HepG2 (cell line): Measurements from ENCODE around the gene SAMD4A. TPM values are rescaled to one million over a fixed set of nuclear protein-coding genes. Genes with fewer than 3 reads are reported as not detected.

Experiments used
- FUBP1 ChIP-seq: sonication (generic); formaldehyde crosslinking; IDR thresholded peaks from 2 replicates; pipeline ENCODE4 v1.5.1; 2020; ENCODE audit warnings: missing genetic modification reagents, mild to moderate bottlenecking, borderline replicate concordance
- JDP2 ChIP-seq: sonication (generic); formaldehyde crosslinking; IDR thresholded peaks from 2 replicates; pipeline ENCODE4 v1.8.1; 2022; ENCODE audit warnings: missing genetic modification reagents, borderline replicate concordance
- KLF12 ChIP-seq: sonication (generic); formaldehyde crosslinking; IDR thresholded peaks from 2 replicates; pipeline ENCODE4 v1.4.0; 2020; ENCODE audit warnings: missing genetic modification reagents, borderline replicate concordance
- MTERF4 ChIP-seq: sonication (generic); formaldehyde crosslinking; IDR thresholded peaks from 2 replicates; pipeline ENCODE4 v1.8.0; 2023; ENCODE audit warnings: mild to moderate bottlenecking, missing genetic modification reagents
- NCOR1 ChIP-seq: fragments of 200-600 bp; sonication (generic); IDR thresholded peaks from 2 replicates; pipeline ENCODE4 v1.7.0; 2017; ENCODE audit warnings: antibody characterized with exemption, low read length, borderline replicate concordance
- PAXIP1 ChIP-seq: sonication (generic); formaldehyde crosslinking; conservative IDR thresholded peaks from 2 replicates; pipeline ENCODE4 v1.4.0; 2020; ENCODE audit warnings: mild to moderate bottlenecking, missing genetic modification reagents, moderate library complexity
- PCBP1 ChIP-seq: fragments of 200-400 bp; formaldehyde crosslinking; IDR thresholded peaks from 2 replicates; pipeline ENCODE4 v1.6.1; 2017; ENCODE audit warnings: mild to moderate bottlenecking, low read depth, low read length, borderline replicate concordance
- POGK ChIP-seq: sonication (generic); formaldehyde crosslinking; conservative IDR thresholded peaks from 2 replicates; pipeline ENCODE4 v1.8.0; 2022; ENCODE audit warnings: mild to moderate bottlenecking, moderate library complexity, missing genetic modification reagents
- SOX5 ChIP-seq: IDR thresholded peaks from 2 replicates; pipeline ENCODE4 v1.6.1; 2016; ENCODE audit warnings: borderline replicate concordance
- TFAP4 ChIP-seq: sonication (generic); IDR thresholded peaks from 2 replicates; pipeline ENCODE4 v1.6.1; 2016; ENCODE audit warnings: low read depth, borderline replicate concordance
- ZBTB49 ChIP-seq: sonication (generic); formaldehyde crosslinking; IDR thresholded peaks from 2 replicates; pipeline ENCODE4 v1.4.0; 2020; ENCODE audit warnings: missing genetic modification reagents, borderline replicate concordance
- ZC3H4 ChIP-seq: sonication (generic); formaldehyde crosslinking; IDR thresholded peaks from 2 replicates; pipeline ENCODE4 v1.4.0; 2020; ENCODE audit warnings: missing genetic modification reagents, borderline replicate concordance
- ZNF713 ChIP-seq: sonication (generic); formaldehyde crosslinking; IDR thresholded peaks from 2 replicates; pipeline ENCODE4 v1.4.0; 2020; ENCODE audit warnings: mild to moderate bottlenecking, missing genetic modification reagents
- ZNF790 ChIP-seq: sonication (generic); formaldehyde crosslinking; IDR thresholded peaks from 2 replicates; pipeline ENCODE4 v1.8.0; 2022; ENCODE audit warnings: missing genetic modification reagents, mild to moderate bottlenecking, borderline replicate concordance
- ZUFSP ChIP-seq: sonication (generic); formaldehyde crosslinking; IDR thresholded peaks from 2 replicates; pipeline ENCODE4 v1.9.0; 2021; ENCODE audit warnings: missing genetic modification reagents, mild to moderate bottlenecking, borderline replicate concordance
- polyA plus RNA-seq, 8 experiments: library from polyadenylated mRNA; depleted of rRNA in 3 of 8; stranded (reverse) in 7 of 8; unstranded in 1 of 8; fragments of >200 nt; fragmentation: Illumina TruSeq in 4 of 8; extraction: Trizol in 4 of 8; gene quantifications; 2 replicates each; pipeline versions ENCODE4 v1.2.1 to v1.2.3, GENCODE V29; 2011 to 2016; ENCODE audit warnings: low read depth in 4 of 8, missing spikeins in 1 of 8, mixed read lengths in 1 of 8; ENCODE audit not compliant: insufficient read depth in 1 of 8
- total RNA-seq, 5 experiments: library from RNA; depleted of rRNA; stranded (reverse); fragments of >200 nt; fragmentation: Illumina TruSeq; extraction: Trizol; gene quantifications; 2 replicates each; pipeline ENCODE4 v1.2.3, GENCODE V29; 2016; ENCODE audit warnings: low read depth in 1 of 5

Gene SAMD4A
- total and polyA plus RNA-seq, 2 of the 13 experiments (the other 11 are each of a cell fraction or from before 2014, with no cell fraction given): 11.8 to 13.0 TPM

GRCh38 chr14:54556535-54556934, 10.4 kb upstream of the SAMD4A start (continued):
- no peak for TF ChIP-seq FUBP1
- TF ChIP-seq TFAP4: 0 out of 2 replicates have a peak, but pooled peaks have one; percentile 10
- no peak for TF ChIP-seq ZNF790 (CRISPR knock-in tag)
- no peak for TF ChIP-seq ZC3H4 (CRISPR knock-in tag)
- no peak for TF ChIP-seq ZBTB49 (CRISPR knock-in tag)
- no peak for TF ChIP-seq PAXIP1 (CRISPR knock-in tag)
- no peak for TF ChIP-seq JDP2 (CRISPR knock-in tag)
- TF ChIP-seq ZUFSP: no peak
- TF ChIP-seq NCOR1: no peak
- no peak for TF ChIP-seq PCBP1
- no peak for TF ChIP-seq POGK (CRISPR knock-in tag)
- TF ChIP-seq KLF12: no peak
- no peak for TF ChIP-seq ZNF713 (CRISPR knock-in tag)
- TF ChIP-seq MTERF4 (CRISPR knock-in tag): no peak
- no peak for TF ChIP-seq SOX5 (CRISPR knock-in tag)
